Nephron progenitor cell (in vitro differentiated cells): ENCODE results near the gene RIPK4.

ENCODE experiments used
- DNase-seq: peaks from one replicate; pipeline ENCODE4 v3.0.0; 2021
- H3K27ac Mint-ChIP-seq: 2 replicates; pipeline ENCODE4 v1.8.0; 2021; ENCODE audit warnings: mild to moderate bottlenecking, moderate library complexity, mixed read lengths
- H3K27me3 Mint-ChIP-seq: 2 replicates; pipeline ENCODE4 v1.8.0; 2021; ENCODE audit warnings: mild to moderate bottlenecking, low read depth, mixed read lengths; ENCODE audit not compliant: poor library complexity
- H3K36me3 Mint-ChIP-seq: 2 replicates; pipeline ENCODE4 v1.8.0; 2021; ENCODE audit warnings: low read depth, mixed read lengths
- H3K4me1 Mint-ChIP-seq: 2 replicates; pipeline ENCODE4 v1.8.0; 2021; ENCODE audit warnings: mixed read lengths
- H3K4me3 Mint-ChIP-seq: 2 replicates; pipeline ENCODE4 v1.8.0; 2021; ENCODE audit warnings: mild to moderate bottlenecking, moderate library complexity, mixed read lengths
- H3K9me3 Mint-ChIP-seq: 2 replicates; pipeline ENCODE4 v1.8.0; 2021; ENCODE audit warnings: mild to moderate bottlenecking, moderate library complexity, mixed read lengths
- CTCF ChIP-seq: fragments of 200-600 bp; sonication (generic); IDR thresholded peaks from 2 replicates; pipeline ENCODE4 v1.5.0; 2021; ENCODE audit warnings: antibody characterized with exemption

The RIPK4 gene

GRCh38 chr21:41766883-41767605 is at the start of gene RIPK4:
Gene RIPK4, minus strand, starts transcription at chr21:41767052. Its CDS starts 11 bp downstream, at chr21:41767041.
- Mint-ChIP-seq H3K4me3 (peak within 1 kb of the TSS; percentile 81), H3K36me3 (no peaks in the 10 kb centered on the region), H3K9me3 (no peaks in the 10 kb centered on the region), H3K27ac (peak within 1 kb of the TSS; percentile 28), H3K4me1 (peaks cover 78% of the 10 kb centered on the region), H3K27me3 (peaks cover 94% of the 10 kb centered on the region)
- TF ChIP-seq CTCF, result no peak
- peak; percentile 77 for DNase-seq

DNA sequence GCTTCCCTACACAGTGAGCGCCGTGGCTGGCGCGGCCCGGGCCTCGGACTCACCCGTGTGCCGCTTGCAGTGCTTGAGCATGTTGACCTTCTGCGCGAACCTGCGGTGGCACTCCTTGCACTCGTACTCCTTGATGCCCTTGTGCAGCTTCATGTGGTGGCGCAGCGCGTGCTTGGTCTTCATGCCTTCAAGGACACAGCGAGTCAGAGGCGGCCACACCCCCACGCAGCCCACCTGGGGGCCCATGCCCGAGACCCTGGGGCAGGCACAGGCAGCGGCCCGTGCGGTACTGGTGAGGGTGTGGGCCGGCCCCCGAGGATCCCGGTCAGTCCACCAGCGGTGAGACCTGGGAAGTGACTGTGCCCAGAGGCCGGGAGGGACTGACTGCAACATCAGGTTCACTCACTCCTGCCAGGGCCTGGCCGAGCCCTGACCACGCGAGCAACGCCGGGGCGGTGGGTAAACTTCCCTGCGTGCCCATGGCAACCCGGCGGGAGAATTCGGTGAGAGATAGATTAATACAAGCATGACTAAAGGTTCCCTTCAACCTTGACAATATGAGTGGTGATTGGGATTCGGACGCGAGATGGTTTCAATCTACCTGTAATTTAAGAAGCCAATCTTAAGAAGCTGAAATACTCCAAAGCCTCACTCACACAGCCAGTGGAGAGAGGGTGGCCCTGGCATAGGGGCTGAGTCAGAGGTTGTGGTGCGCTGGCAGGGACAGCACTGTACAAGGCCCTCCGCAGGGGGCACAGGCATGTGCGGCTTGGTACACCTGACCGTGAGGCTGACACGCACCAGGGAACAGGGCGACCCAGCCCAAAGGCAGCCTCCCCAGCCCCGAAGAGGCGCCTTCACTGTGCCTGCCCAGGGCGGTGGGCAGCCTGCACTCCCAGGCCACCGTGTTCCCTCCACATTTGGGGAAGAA is 49.1 kb upstream of the RIPK4 start:
- H3K4me3 Mint-ChIP-seq, result no peak overlapping the region
- no peaks in the 10 kb centered on the region for H3K27me3 Mint-ChIP-seq
- H3K4me1 Mint-ChIP-seq, result no peaks in the 10 kb centered on the region
- no peak for TF ChIP-seq CTCF
- H3K9me3 Mint-ChIP-seq, result no peaks in the 10 kb centered on the region
- peaks cover 34% of the 10 kb centered on the region for H3K36me3 Mint-ChIP-seq
- no peak overlapping the region for H3K27ac Mint-ChIP-seq
- DNase-seq, result no peak

DNA sequence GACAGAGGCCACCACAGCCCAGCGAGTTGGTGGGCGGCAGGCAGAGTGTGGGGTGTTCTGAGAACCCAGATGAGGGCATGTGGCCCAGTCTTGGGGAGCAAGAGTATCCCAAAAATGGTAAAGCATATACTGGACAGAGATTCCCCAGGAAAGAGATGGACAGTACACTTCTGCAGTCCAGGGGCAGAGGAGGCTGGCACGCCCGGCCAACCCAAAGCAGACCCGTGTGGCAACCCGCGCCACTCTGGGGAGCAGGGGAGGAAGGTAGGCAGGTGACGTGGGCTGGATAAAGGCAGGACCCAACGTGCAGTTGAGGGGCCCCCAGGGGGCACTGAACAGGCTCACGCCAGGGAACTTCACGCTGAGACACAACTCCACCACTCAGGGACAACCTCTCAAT is 46.4 kb upstream of the RIPK4 start:
- no peak for DNase-seq
- Mint-ChIP-seq H3K27me3 (no peaks in the 10 kb centered on the region), H3K4me3 (no peak overlapping the region), H3K9me3 (no peaks in the 10 kb centered on the region), H3K4me1 (no peaks in the 10 kb centered on the region), H3K36me3 (peaks cover 49% of the 10 kb centered on the region), H3K27ac (no peak overlapping the region)
- TF ChIP-seq CTCF, result no peak

DNA sequence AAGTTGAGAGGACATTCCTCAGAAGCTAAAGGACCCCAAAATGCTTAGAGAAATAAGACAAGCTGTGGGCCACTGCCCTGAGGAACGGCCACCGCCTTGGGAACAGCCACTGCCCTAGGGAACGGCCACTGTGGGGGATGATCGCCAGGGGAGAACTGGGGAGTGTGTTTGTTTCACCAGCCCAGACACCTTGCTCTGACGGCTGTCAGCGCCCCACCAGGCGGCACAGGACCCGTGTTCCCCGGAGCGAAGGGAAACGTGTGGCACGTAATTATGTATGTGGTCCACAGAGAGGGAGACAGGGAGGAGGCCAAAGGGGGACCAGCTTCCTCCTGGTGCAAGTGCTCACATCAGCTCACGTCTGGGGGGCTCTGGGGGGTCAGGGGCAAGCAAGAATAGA is 45.8 kb upstream of the RIPK4 start:
- no peak for DNase-seq
- Mint-ChIP-seq H3K27ac (peak overlapping the region; percentile 92), H3K9me3 (no peaks in the 10 kb centered on the region), H3K4me3 (no peak overlapping the region), H3K27me3 (no peaks in the 10 kb centered on the region), H3K4me1 (no peaks in the 10 kb centered on the region), H3K36me3 (peaks cover 53% of the 10 kb centered on the region)
- no peak for TF ChIP-seq CTCF

DNA sequence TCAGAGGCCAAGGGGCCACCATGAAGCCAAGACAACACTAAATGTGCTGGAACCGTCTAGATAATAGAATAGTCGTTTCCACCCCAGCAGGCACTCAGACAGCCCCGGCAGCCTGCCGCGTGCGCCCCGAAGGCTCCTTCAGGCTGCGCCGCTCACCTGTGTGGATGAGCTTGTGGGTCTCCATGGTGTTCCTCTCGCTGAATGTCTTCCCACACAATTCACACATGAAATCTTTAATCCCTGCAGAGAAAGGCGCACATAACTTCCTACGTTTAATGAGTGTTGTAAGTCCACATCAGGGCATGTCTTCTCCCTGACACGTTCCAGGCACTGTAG is 43.7 kb upstream of the RIPK4 start:
- DNase-seq, result no peak
- Mint-ChIP-seq H3K27me3 (no peaks in the 10 kb centered on the region), H3K9me3 (peaks cover 6% of the 10 kb centered on the region), H3K4me3 (no peak overlapping the region), H3K27ac (peak overlapping the region; percentile 29), H3K4me1 (peaks cover 6% of the 10 kb centered on the region), H3K36me3 (peaks cover 70% of the 10 kb centered on the region)
- no peak for TF ChIP-seq CTCF
